ENCODE data around the gene KANSL1. TPM values are rescaled to one million over a fixed set of nuclear protein-coding genes. Genes with fewer than 3 reads are reported as not detected.

Gene KANSL1
- total and polyA plus RNA-seq, 2 of the 4 experiments (the other 2 are of a cell fraction) = 19.1 to 49.6 TPM

DNA sequence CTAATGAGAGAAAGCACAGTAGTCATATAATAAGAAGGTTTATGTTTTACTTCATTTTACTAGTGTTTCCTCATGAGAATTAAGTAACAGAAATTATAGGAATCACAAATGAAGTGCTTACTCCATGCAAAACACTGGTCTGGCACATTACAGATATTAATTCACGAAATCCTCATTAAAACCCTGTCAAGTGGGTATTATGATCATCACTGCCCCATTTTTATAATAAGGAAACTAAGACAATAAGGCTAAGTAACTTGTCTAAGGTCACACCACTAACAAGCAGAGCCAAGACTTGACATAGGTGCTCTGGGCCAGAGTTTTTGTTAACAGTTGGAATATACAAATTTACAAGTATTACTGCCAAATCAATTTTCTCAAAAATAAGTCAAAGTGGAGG is 83.0 kb downstream of the KANSL1 start:
- ChIA-PET CTCF (no interaction called here), POLR2A (ENCODE audit: unreplicated experiment) (no interaction called here)
- no CpG with 5 or more reads among the region's 1 CpG for WGBS, 2 experiments (ENCODE audit: extremely low coverage in 2 of 2, insufficient read length in 1 of 2)
- Histone ChIP-seq H3K4me3 (ENCODE audit: insufficient read depth, low read depth, low read length) (no peak overlapping the region), H2BK5ac (ENCODE audit: low read depth, low read length, poor library complexity, severe bottlenecking) (no peak overlapping the region), H3K4ac (ENCODE audit: low read depth, low read length) (no peak overlapping the region), H3K27ac (ENCODE audit: insufficient read depth, low read length) (no peak overlapping the region), H3K4me1 (ENCODE audit: control insufficient read depth, insufficient read depth, low read length) (peaks cover 4% of the 10 kb centered on the region), H2BK20ac (ENCODE audit: low read depth, low read length) (no peak overlapping the region), H3K9me3 (ENCODE audit: control insufficient read depth, insufficient read depth, low read length) (no peaks in the 10 kb centered on the region), H3K27me3 (ENCODE audit: control insufficient read depth, insufficient read depth, low read length) (no peaks in the 10 kb centered on the region), H2BK120ac (ENCODE audit: low read depth, low read length) (no peak overlapping the region), H3K79me1 (ENCODE audit: low read depth in 1 of 2, low read length in 2 of 2) (peaks cover 20 to 85% of the 10 kb centered on the region in 2 experiments), H3K56ac (ENCODE audit: extremely low read depth, insufficient read depth, low read length) (no peak overlapping the region), H2BK15ac (ENCODE audit: low read depth, low read length) (no peak overlapping the region), H3K4me2 (ENCODE audit: low read depth, low read length) (no peak overlapping the region), H4K5ac (ENCODE audit: low read depth, low read length) (no peak overlapping the region), H4K91ac (ENCODE audit: insufficient read depth, low read depth, low read length) (no peak overlapping the region), H2AK5ac (ENCODE audit: low read depth, low read length) (no peak overlapping the region), H3K9me1 (ENCODE audit: insufficient read depth, low read length) (peaks cover 18% of the 10 kb centered on the region), H3K23ac (ENCODE audit: low read depth, low read length) (no peak overlapping the region), H3K14ac (replicated peaks; ENCODE audit: low read depth, low read length) (no peak overlapping the region), H4K20me1 (ENCODE audit: insufficient read depth, low read length) (peaks cover 96% of the 10 kb centered on the region), H2AK9ac (replicated peaks; ENCODE audit: low read depth, low read length, poor library complexity) (no peak overlapping the region), H2AFZ (replicated peaks; ENCODE audit: low read length, poor library complexity) (no peak overlapping the region), H4K8ac (ENCODE audit: low read depth in 2 of 2, low read length in 2 of 2) (no peak overlapping the region), H3K9ac (ENCODE audit: low read depth, low read length) (no peak overlapping the region), H3K36me3 (ENCODE audit: control insufficient read depth, insufficient read depth, low read length) (no peaks in the 10 kb centered on the region), H3K18ac (ENCODE audit: low read depth, low read length) (no peak overlapping the region)
- intact Hi-C loops (cut with micrococcal nuclease) (no loop called here), dilution Hi-C loops (cut with HindIII; ENCODE audit: low sequenced_read_pairs, unreplicated experiment) (no loop called here), in situ Hi-C loops (cut with MboI; ENCODE audit: low sequenced_read_pairs) (no loop called here)
- DNase-seq (no peak), ATAC-seq (ENCODE audit: low read depth) (no peak)
- TF ChIP-seq MAZ (IDR thresholded peaks at IDR 0.05; ENCODE audit: borderline replicate concordance, low read depth, low read length) (no peak), MXI1 (IDR thresholded peaks at IDR 0.05; ENCODE audit: borderline replicate concordance, low read depth, low read length) (no peak), CHD1 (IDR thresholded peaks at IDR 0.05; ENCODE audit: low read depth, low read length) (no peak), CEBPB (IDR thresholded peaks at IDR 0.05; ENCODE audit: low read depth, low read length) (no peak), RAD21 (IDR thresholded peaks at IDR 0.05; ENCODE audit: low read length) (no peak), MAFK (IDR thresholded peaks at IDR 0.05; ENCODE audit: low read depth, low read length) (no peak), SMC3 (IDR thresholded peaks at IDR 0.05; ENCODE audit: low read depth, low read length) (no peak), BHLHE40 (IDR thresholded peaks at IDR 0.05; ENCODE audit: low read depth, low read length) (no peak), FOS (IDR thresholded peaks at IDR 0.05; ENCODE audit: low read depth, low read length) (no peak), POLR2A (IDR thresholded peaks at IDR 0.05; ENCODE audit: low read depth, low read length) (no peak), RCOR1 (IDR thresholded peaks at IDR 0.05; ENCODE audit: insufficient replicate concordance, low read length) (no peak), RFX5 (IDR thresholded peaks at IDR 0.05; ENCODE audit: low read depth, low read length) (no peak), NFE2L2 (IDR thresholded peaks at IDR 0.05; ENCODE audit: low read depth, low read length) (no peak)
- TF ChIP-seq, protein P1, sequence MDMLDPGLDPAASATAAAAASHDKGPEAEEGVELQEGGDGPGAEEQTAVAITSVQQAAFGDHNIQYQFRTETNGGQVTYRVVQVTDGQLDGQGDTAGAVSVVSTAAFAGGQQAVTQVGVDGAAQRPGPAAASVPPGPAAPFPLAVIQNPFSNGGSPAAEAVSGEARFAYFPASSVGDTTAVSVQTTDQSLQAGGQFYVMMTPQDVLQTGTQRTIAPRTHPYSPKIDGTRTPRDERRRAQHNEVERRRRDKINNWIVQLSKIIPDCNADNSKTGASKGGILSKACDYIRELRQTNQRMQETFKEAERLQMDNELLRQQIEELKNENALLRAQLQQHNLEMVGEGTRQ (IDR thresholded peaks at IDR 0.05; ENCODE audit: low read depth, low read length) = no peak
- TF ChIP-seq, protein P2, sequence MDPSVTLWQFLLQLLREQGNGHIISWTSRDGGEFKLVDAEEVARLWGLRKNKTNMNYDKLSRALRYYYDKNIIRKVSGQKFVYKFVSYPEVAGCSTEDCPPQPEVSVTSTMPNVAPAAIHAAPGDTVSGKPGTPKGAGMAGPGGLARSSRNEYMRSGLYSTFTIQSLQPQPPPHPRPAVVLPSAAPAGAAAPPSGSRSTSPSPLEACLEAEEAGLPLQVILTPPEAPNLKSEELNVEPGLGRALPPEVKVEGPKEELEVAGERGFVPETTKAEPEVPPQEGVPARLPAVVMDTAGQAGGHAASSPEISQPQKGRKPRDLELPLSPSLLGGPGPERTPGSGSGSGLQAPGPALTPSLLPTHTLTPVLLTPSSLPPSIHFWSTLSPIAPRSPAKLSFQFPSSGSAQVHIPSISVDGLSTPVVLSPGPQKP (IDR thresholded peaks at IDR 0.05; ENCODE audit: borderline replicate concordance, low read depth, low read length) = no peak
- TF ChIP-seq, protein P3, sequence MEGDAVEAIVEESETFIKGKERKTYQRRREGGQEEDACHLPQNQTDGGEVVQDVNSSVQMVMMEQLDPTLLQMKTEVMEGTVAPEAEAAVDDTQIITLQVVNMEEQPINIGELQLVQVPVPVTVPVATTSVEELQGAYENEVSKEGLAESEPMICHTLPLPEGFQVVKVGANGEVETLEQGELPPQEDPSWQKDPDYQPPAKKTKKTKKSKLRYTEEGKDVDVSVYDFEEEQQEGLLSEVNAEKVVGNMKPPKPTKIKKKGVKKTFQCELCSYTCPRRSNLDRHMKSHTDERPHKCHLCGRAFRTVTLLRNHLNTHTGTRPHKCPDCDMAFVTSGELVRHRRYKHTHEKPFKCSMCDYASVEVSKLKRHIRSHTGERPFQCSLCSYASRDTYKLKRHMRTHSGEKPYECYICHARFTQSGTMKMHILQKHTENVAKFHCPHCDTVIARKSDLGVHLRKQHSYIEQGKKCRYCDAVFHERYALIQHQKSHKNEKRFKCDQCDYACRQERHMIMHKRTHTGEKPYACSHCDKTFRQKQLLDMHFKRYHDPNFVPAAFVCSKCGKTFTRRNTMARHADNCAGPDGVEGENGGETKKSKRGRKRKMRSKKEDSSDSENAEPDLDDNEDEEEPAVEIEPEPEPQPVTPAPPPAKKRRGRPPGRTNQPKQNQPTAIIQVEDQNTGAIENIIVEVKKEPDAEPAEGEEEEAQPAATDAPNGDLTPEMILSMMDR (conservative IDR thresholded peaks at IDR 0.05; ENCODE audit: low read depth, low read length) = no peak
- no TSS peak for BruUV-seq (replicated peaks)

Data from IMR-90 (cell line).